Measurements from ENCODE around the gene SEZ6L. TPM values are rescaled to one million over a fixed set of nuclear protein-coding genes. Genes with fewer than 3 reads are reported as not detected.

The SEZ6L gene
- polyA plus RNA-seq, 1 donor = 4.3 TPM

- no peaks in the 10 kb centered on the region for H3K4me1 ChIP-seq (ENCODE audit: control insufficient read depth, insufficient read depth, low read length)
- H3K27ac ChIP-seq (ENCODE audit: low read length) = no peak overlapping the region
- H3K36me3 ChIP-seq (ENCODE audit: control insufficient read depth, insufficient read depth, low read length) = no peaks in the 10 kb centered on the region
- H3K4me3 ChIP-seq (ENCODE audit: low read length) = no peak overlapping the region
- no peaks in the 10 kb centered on the region for H3K9me3 ChIP-seq (ENCODE audit: control insufficient read depth, low read depth, low read length)
- 83% methylated on average over 1 of the region's 4 CpGs for WGBS (ENCODE audit: insufficient coverage, low lambda C conversion rate)
- DNase-seq = no peak
- peaks cover 40% of the 10 kb centered on the region for H3K27me3 ChIP-seq (ENCODE audit: control insufficient read depth, insufficient read depth, low read length)
These were observed 247.0 kb downstream of the SEZ6L start for GRCh38 chr22:26416256-26416655.

GRCh38 chr22:26416670-26417276, 247.5 kb downstream of the SEZ6L start:
- peaks cover 36% of the 10 kb centered on the region for H3K27me3 ChIP-seq (ENCODE audit: control insufficient read depth, insufficient read depth, low read length)
- no peak overlapping the region for H3K27ac ChIP-seq (ENCODE audit: low read length)
- H3K9me3 ChIP-seq (ENCODE audit: control insufficient read depth, low read depth, low read length) = no peaks in the 10 kb centered on the region
- no peaks in the 10 kb centered on the region for H3K4me1 ChIP-seq (ENCODE audit: control insufficient read depth, insufficient read depth, low read length)
- H3K4me3 ChIP-seq (ENCODE audit: low read length) = no peak overlapping the region
- H3K36me3 ChIP-seq (ENCODE audit: control insufficient read depth, insufficient read depth, low read length) = no peaks in the 10 kb centered on the region
- DNase-seq = no peak
- no CpG with 5 or more reads among the region's 9 CpGs for WGBS (ENCODE audit: insufficient coverage, low lambda C conversion rate)

- Histone ChIP-seq H3K4me3 (ENCODE audit: low read length) (no peak overlapping the region), H3K4me1 (ENCODE audit: control insufficient read depth, insufficient read depth, low read length) (no peaks in the 10 kb centered on the region), H3K9me3 (ENCODE audit: control insufficient read depth, low read depth, low read length) (no peaks in the 10 kb centered on the region), H3K36me3 (ENCODE audit: control insufficient read depth, insufficient read depth, low read length) (no peaks in the 10 kb centered on the region), H3K27ac (ENCODE audit: low read length) (no peak overlapping the region), H3K27me3 (ENCODE audit: control insufficient read depth, insufficient read depth, low read length) (peaks cover 31% of the 10 kb centered on the region)
- no peak for DNase-seq
- WGBS (ENCODE audit: insufficient coverage, low lambda C conversion rate) = no CpG with 5 or more reads among the region's 3 CpGs
These were observed 248.1 kb downstream of the SEZ6L start for GRCh38 chr22:26417406-26417805.

GRCh38 chr22:26418620-26419019, 249.4 kb downstream of the SEZ6L start:
- Histone ChIP-seq H3K27ac (ENCODE audit: low read length) (no peak overlapping the region), H3K4me1 (ENCODE audit: control insufficient read depth, insufficient read depth, low read length) (no peaks in the 10 kb centered on the region), H3K27me3 (ENCODE audit: control insufficient read depth, insufficient read depth, low read length) (peaks cover 24% of the 10 kb centered on the region), H3K36me3 (ENCODE audit: control insufficient read depth, insufficient read depth, low read length) (no peaks in the 10 kb centered on the region), H3K4me3 (ENCODE audit: low read length) (no peak overlapping the region), H3K9me3 (ENCODE audit: control insufficient read depth, low read depth, low read length) (no peaks in the 10 kb centered on the region)
- WGBS (ENCODE audit: insufficient coverage, low lambda C conversion rate) = no CpG with 5 or more reads among the region's 3 CpGs
- DNase-seq = no peak

GRCh38 chr22:26426924-26427323, 257.7 kb downstream of the SEZ6L start:
- H3K4me3 ChIP-seq (ENCODE audit: low read length) = no peak overlapping the region
- H3K27me3 ChIP-seq (ENCODE audit: control insufficient read depth, insufficient read depth, low read length) = peaks cover 28% of the 10 kb centered on the region
- no peaks in the 10 kb centered on the region for H3K9me3 ChIP-seq (ENCODE audit: control insufficient read depth, low read depth, low read length)
- no peak overlapping the region for H3K27ac ChIP-seq (ENCODE audit: low read length)
- DNase-seq = no peak
- no peaks in the 10 kb centered on the region for H3K36me3 ChIP-seq (ENCODE audit: control insufficient read depth, insufficient read depth, low read length)
- H3K4me1 ChIP-seq (ENCODE audit: control insufficient read depth, insufficient read depth, low read length) = peaks cover 7% of the 10 kb centered on the region

- Histone ChIP-seq H3K27ac (ENCODE audit: low read length) (peak within 1 kb of the TSS; percentile 23), H3K36me3 (ENCODE audit: control insufficient read depth, insufficient read depth, low read length) (no peaks in the 10 kb centered on the region), H3K9me3 (ENCODE audit: control insufficient read depth, low read depth, low read length) (no peaks in the 10 kb centered on the region), H3K4me3 (ENCODE audit: low read length) (peak within 1 kb of the TSS; percentile 51), H3K27me3 (ENCODE audit: control insufficient read depth, insufficient read depth, low read length) (peaks cover 31% of the 10 kb centered on the region), H3K4me1 (ENCODE audit: control insufficient read depth, insufficient read depth, low read length) (peaks cover 7% of the 10 kb centered on the region)
- DNase-seq = peak; percentile 35 to 77
- 0% methylated on average over 6 of the region's 96 CpGs for WGBS (ENCODE audit: insufficient coverage, low lambda C conversion rate)
These were observed 259.5 kb downstream of the SEZ6L start, which contains the start of gene ASPHD2 for GRCh38 chr22:26428515-26429457. TSS of gene ASPHD2 (plus strand) at chr22:26429260. CDS start at chr22:26433616, 4,356 bp downstream.

- DNase-seq = no peak
- Histone ChIP-seq H3K4me3 (ENCODE audit: low read length) (peak overlapping the region; percentile 13), H3K36me3 (ENCODE audit: control insufficient read depth, insufficient read depth, low read length) (no peaks in the 10 kb centered on the region), H3K9me3 (ENCODE audit: control insufficient read depth, low read depth, low read length) (no peaks in the 10 kb centered on the region), H3K4me1 (ENCODE audit: control insufficient read depth, insufficient read depth, low read length) (peaks cover 7% of the 10 kb centered on the region), H3K27me3 (ENCODE audit: control insufficient read depth, insufficient read depth, low read length) (peaks cover 31% of the 10 kb centered on the region), H3K27ac (ENCODE audit: low read length) (no peak overlapping the region)
- WGBS (ENCODE audit: insufficient coverage, low lambda C conversion rate) = 4% methylated on average over 4 of the region's 50 CpGs
These were observed 260.4 kb downstream of the SEZ6L start for GRCh38 chr22:26429458-26430286.

GRCh38 chr22:26430600-26430999, 261.3 kb downstream of the SEZ6L start:
- Histone ChIP-seq H3K4me1 (ENCODE audit: control insufficient read depth, insufficient read depth, low read length) (peaks cover 7% of the 10 kb centered on the region), H3K4me3 (ENCODE audit: low read length) (no peak overlapping the region), H3K9me3 (ENCODE audit: control insufficient read depth, low read depth, low read length) (no peaks in the 10 kb centered on the region), H3K27me3 (ENCODE audit: control insufficient read depth, insufficient read depth, low read length) (peaks cover 31% of the 10 kb centered on the region), H3K27ac (ENCODE audit: low read length) (no peak overlapping the region), H3K36me3 (ENCODE audit: control insufficient read depth, insufficient read depth, low read length) (no peaks in the 10 kb centered on the region)
- WGBS (ENCODE audit: insufficient coverage, low lambda C conversion rate) = no CpG with 5 or more reads among the region's 2 CpGs
- no peak for DNase-seq

GRCh38 chr22:26431261-26431995, 262.2 kb downstream of the SEZ6L start:
- DNase-seq = no peak
- H3K27ac ChIP-seq (ENCODE audit: low read length) = no peak overlapping the region
- no CpG with 5 or more reads among the region's 13 CpGs for WGBS (ENCODE audit: insufficient coverage, low lambda C conversion rate)

More at GRCh38 chr22:26431261-26431995, 262.2 kb downstream of the SEZ6L start:
- Histone ChIP-seq H3K27me3 (ENCODE audit: control insufficient read depth, insufficient read depth, low read length) (peaks cover 31% of the 10 kb centered on the region), H3K4me3 (ENCODE audit: low read length) (no peak overlapping the region), H3K9me3 (ENCODE audit: control insufficient read depth, low read depth, low read length) (no peaks in the 10 kb centered on the region), H3K4me1 (ENCODE audit: control insufficient read depth, insufficient read depth, low read length) (peaks cover 7% of the 10 kb centered on the region), H3K36me3 (ENCODE audit: control insufficient read depth, insufficient read depth, low read length) (no peaks in the 10 kb centered on the region)
